HG03469 (cell line): Measurements from ENCODE around the gene SCGB1A1.
"Not testable (repeated sequence)": the region's sequence is repeated elsewhere in the genome, so short reads cannot be mapped to it uniquely, and the experiment has no call there.

Source experiments
- ATAC-seq: cut with Tn5 transposase; IDR thresholded peaks from one replicate; pipeline ENCODE4 v1.9.1; 2021; ENCODE audit warnings: mild to moderate bottlenecking, moderate library complexity, moderate number of reproducible peaks; ENCODE audit not compliant: unreplicated experiment

Gene SCGB1A1, protein sequence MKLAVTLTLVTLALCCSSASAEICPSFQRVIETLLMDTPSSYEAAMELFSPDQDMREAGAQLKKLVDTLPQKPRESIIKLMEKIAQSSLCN

DNA sequence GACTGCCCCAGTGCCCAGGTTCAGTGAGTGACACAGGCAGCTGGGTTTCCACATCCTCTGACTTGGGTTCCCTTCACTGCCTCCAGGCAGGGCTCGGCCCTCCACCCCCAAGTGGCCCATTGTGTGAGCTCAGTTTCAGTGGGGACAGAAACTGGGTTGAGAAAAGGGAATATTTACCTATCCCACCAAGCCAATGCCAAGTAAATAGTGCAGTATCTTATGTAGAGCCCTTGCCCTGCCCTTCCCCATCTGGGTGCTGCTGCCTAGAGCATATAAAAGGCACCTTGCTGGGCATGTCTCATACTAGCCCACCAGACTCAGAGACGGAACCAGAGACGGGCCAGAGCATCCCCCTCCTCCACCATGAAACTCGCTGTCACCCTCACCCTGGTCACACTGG lies at the start of gene SCGB1A1:
SCGB1A1 (plus strand) TSS at position 301 of the 400 bp plus-strand sequence; CDS start at position 364, 63 bp downstream.
- ATAC-seq: no peak

DNA sequence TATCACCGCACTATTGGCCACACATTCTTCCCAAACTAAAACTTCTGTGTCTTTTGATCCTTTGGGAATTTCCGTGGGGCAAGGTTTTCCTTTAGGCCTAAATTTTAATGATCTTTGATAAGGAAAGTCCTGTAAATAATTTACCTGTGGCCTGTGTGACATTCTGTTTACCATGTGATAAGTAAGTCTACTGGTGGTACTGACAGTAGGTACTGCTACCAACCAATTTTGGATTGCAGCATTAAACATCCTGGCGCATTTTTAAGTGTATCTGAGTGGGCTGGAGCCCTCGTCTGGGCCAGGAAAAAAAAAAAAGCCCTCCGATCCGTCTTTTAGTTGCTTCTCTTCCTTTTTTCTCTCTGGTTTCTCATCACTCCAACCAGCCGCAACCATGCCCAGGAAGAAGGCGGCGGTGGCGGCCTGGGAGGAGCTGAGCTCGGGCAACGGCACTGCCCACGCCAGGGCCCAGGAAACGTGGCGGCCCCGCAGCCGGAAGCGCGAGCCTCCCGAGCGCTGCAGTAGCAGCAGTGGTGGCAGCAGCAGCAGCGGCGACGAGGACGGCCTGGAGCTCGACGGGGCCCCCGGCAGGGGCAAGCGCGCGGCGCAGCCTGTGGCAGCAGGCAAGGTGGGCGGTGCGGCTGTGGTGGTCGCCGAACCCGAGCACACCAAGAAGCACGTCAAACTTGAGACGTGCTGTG lies 47.9 kb upstream of the SCGB1A1 start:
- no peak for ATAC-seq

DNA sequence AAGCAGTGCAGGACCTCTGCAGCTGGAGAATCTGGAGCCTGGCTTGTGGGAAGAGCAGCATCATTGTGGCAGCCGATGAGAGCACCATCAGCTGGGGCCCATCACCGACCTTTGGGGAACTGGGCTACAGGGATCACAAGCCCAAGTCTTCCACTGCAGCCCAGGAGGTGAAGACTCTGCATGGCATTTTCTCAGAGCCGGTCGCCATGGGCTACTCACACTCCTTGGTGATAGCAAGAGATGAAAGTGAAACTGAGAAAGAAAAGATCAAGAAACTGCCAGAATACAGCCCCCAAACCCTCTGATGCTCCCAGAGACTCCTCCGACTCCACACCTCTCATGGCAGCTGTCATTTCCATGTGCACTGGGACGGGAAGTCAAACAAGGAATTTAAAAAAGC lies 46.0 kb upstream of the SCGB1A1 start:
- ATAC-seq: no peak

DNA sequence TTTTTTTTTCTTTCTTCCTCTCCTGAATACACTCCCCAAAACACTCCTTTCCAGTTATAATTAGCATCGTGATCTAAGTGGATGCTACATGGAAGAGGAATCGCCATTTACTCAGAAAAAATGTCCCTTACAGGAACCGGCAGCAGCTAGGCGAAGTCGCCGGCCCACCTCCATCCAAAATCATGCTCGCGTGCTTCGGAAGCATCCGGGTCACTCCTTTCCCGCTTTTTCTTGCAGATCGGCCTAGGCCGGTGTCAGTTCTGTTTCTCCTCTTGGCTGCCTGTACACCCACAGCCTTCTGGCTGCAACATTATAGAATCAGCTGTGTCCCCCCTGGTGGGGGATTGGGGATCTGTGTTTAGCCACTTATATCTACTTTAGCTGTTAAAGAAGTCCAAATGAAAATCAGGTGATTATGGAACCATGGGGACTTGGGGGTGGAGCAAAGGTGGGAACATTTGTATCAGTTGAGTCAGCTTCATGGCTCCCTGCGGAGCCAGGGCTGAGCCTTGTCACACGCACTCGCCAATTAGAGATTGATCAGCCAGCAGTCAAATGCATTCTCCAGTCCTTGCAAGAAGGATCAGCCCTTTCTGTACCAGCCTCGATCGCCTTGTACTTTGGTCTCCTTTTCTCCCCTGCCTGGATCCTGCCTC lies 45.2 kb upstream of the SCGB1A1 start:
- ATAC-seq: no peak

DNA sequence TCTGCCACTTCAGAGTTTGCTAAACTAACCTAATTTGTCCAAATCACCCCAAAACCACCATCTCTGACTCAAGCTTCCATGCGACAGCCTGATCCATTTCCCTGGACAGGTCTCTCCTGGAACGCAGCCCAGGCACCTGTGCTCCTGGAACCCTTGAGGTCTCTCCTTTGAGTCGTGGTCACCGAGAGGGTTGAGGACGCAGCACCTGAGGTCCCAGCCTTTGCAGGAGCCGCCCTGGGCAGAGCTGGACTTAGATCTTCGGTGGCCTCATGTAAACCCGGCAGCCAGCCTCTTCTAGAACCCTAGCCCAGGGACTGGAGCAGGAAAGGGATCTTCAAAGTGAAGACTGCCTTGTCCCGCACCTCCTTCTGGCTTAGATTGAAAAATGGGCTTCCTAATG lies 44.0 kb upstream of the SCGB1A1 start:
- ATAC-seq: no peak

DNA sequence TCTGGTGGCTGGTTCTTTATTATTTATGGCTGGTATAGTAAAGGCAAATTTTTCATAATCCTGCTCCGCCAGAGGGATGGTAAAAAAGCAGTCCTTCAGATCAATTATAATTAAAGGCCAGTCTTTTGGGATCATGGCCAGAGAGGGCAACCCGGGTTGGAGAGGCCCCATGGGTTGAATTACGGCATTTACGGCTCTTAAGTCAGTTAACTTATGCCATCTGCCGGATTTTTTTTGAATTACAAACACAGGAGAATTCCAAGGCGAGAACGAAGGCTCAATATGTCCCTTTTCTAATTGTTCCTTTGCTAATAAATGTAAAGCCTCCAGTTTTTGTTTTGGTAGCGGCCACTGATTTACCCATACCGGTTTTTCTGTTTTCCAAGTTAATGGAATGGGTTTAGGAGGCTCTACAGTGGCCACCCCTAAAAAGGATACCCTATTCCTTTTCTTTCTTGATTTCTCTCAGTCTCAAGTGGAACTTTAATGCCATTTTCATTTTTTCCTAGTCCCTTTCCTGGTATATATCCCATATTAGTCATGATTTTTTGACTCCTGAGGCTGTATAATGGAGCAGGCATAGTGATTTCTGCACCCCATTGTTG lies 40.3 kb upstream of the SCGB1A1 start:
- ATAC-seq: not testable (repeated sequence)

DNA sequence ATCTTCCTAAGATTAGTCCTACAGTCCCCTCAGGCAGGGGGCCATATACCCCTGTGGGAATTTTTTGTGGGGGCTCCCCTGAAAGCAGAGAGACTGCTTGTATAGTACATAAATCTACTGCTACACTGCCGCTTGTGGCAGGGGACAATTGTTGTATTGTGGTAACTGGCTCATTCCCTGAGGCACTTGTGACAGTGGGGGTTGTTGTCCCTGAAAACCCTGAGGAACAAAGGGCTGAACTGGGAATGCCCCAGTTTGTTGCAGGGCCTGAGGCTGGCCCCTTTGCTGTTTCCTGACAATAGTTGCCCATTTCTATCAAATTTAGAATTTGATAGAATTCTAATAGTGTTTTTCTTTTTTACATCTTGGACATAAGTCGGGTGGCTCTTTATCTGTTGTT lies 39.2 kb upstream of the SCGB1A1 start:
- not testable (repeated sequence) for ATAC-seq

DNA sequence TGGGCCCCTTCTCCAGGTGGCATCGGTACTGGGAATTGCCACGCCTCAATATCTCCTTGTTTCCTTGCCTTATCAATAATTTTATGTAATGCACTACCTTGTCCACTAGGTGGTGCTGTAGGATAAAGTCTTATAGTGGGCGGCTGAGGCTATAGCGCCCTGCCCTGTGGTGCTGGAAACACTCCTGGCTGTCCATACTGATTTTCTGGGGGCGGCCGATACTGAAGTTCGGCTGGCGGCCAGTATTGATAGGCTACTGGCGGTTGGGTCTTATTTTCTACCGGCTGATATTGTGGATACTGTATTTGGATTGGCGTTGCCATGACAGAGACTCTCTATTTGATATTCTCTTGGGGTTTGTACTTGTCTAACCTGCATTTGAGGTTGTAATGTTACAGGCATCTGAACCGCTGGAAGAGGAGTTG lies 38.0 kb upstream of the SCGB1A1 start:
- ATAC-seq: not testable (repeated sequence)

DNA sequence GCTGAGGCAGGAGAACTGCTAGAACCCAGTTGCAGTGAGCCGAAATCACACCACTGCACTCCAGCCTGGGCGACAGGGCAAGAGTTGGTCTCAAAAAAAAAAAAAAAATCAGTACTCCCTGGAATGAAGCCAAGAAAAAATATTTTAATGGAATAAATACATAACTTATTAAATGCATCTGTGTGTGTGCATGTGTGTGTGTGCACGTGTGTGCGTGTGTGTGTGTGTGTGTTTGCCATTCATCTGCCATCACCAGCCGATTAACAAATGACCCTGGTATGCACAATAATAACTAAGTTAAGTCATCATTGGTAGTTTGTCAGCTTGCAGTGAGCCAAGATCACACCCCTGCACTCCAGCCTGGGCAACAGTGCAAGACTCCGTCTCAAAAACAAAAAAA lies 35.0 kb upstream of the SCGB1A1 start:
- no peak for ATAC-seq

DNA sequence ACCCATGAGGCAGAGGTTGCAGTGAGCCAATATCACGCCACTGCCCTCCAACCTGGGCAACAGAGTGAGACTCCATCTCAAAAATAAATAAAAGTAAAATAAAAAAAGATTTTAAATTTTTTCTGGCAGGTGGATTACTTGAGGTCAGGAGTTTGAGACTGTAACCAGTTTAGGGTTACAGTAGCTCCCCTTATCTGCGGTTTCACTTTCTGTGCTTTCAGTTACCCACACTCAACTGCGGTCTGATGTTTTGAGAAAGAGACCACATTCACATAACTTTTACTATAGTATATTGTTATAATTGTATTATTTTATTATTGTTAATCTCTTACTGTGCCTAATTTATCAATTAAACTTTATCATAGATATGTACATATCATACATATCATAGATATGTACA lies 32.8 kb upstream of the SCGB1A1 start:
- ATAC-seq: not testable (repeated sequence)

DNA sequence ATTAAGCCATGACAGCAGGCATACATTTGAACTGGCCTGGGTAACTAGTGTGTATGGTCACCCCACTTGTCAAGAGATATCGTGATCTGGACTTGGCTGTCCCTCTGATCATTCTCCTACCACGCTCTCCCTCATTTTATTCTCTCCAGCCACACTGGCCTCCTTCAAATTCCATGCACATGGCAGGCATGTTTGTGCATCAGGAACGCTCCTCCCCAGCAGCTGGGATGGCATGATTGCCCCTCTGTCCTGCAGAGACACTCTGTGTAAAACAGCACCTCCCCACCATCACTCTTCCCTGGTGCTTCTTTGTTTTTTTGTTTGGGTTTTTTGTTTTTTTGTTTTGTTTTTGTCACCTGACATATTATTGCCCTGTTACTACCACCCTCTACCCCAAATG lies 31.5 kb upstream of the SCGB1A1 start:
- ATAC-seq: no peak

DNA sequence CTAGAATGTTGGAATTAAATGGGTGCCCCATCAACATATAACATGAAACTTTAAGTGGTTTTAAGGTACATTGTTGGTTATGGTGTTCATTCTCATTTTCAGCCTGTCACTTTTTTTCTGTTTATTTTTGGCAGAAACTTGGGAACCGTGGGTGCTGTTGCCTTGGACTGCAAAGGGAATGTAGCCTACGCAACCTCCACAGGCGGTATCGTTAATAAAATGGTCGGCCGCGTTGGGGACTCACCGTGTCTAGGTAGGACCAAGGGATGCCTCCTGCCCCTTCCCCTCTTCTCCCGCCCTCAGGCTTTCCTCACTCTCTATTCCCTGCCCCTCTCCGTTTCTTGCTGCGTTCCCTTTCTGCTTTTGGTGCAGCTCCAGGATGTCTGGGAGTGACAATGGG lies 29.8 kb upstream of the SCGB1A1 start:
- no peak for ATAC-seq

DNA sequence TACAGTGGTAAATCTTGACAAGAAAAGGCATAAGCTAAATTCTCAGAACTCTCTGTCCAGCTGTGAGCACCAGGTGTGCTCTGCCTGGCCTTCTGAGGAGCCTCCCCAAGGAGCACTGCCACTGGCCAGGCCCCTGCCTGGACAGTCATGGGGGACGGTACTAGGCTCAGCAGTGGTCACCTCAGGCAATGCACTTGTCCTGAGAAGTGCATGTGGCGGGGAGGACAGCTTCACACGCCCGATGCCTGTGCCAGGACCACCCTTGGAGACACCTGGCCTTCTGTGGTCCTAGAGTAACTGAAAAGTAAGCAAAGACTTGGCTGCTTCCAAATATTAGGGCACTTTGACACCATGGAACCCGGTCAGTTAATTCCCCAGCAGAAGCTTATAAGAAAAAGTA lies 28.6 kb upstream of the SCGB1A1 start:
- ATAC-seq: no peak

DNA sequence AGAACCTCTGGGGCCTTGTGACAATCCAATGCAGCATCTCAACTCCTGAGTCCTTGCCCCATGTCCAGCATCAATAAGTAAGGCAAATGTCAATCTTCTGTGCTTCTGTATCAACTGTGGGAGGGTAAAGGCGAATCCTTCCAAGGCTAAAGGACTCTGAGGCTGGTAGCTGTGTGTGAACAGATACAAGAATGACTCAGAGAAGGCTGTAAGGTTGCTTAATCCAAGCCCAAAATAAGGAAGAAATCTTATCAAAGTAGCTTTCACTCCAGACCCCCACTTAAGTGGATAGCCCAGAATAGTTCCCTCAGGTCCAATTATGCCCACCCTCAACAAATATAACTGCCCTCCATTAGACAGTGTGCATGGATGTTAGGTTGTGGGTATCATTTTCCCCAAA lies 28.1 kb upstream of the SCGB1A1 start:
- no peak for ATAC-seq

DNA sequence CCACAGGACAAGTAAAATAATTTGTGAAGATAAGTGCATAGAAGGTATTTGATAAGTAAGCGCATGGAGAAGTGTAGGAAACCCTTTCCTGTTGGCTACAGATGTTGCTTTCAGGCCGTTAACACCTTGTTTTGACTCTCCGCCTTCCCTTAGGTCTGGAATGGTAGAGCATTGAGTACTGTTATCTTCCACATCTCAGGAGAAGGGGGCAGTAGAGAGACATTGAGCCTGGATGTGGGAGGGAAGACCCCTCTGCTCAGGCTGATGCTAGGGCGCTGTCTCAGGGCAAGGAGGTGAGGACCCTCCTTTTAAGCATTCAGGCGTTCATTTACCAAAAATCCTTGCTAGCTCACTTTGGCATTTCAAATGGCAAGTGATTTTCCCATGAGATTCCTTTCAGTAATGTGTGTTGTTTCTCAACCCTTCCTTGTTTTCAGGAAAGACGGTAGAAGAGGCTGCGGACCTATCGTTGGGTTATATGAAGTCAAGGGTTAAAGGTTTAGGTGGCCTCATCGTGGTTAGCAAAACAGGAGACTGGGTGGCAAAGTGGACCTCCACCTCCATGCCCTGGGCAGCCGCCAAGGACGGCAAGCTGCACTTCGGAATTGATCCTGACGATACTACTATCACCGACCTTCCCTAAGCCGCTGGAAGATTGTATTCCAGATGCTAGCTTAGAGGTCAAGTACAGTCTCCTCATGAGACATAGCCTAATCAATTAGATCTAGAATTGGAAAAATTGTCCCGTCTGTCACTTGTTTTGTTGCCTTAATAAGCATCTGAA lies 27.0 kb upstream of the SCGB1A1 start:
- ATAC-seq: no peak

DNA sequence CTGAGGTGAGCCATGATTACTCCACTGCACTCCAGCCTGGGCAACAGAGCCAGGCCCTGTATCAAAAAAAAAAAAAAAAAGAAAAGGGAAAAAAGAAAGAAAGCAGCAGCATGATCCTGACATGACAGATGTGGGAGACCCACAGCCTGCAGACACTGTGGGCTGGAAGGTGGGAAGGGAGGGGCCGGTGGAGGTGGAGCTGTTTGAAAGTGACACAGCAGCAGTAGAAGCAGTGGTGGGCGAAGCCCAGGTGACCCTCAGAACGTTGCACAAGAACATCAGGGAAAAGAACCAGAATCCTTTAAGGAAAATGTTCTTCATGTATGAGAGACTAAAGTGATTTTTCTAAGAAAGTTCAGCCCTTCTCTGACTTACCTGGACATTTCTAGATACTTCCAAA lies 26.3 kb upstream of the SCGB1A1 start:
- ATAC-seq: no peak

DNA sequence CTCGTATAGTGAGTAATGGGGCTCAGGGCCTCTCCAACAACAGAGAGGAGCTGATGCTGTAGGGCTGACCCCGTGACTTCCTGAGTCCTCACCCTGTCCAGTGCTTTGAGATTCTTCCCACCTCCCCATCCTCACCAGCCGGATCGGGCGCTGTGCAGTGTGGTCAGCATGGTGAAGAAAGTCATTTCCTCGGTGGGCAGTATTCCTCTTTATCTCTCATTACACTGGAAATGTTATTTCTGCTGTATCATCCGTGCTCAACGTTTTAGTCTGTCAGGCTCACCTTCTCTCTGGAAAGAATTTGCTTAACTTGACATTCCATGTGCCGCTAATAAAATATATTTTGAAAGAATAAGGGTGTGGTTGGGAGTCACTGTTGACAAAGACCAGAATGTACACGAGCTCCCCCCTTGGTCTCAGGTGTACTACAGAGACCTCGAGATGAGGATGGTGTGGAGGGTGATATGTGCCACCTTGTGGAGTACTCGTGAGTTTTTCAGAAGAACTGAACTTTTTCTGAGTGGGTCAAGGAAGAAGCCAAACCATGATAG lies 25.7 kb upstream of the SCGB1A1 start:
- no peak for ATAC-seq

DNA sequence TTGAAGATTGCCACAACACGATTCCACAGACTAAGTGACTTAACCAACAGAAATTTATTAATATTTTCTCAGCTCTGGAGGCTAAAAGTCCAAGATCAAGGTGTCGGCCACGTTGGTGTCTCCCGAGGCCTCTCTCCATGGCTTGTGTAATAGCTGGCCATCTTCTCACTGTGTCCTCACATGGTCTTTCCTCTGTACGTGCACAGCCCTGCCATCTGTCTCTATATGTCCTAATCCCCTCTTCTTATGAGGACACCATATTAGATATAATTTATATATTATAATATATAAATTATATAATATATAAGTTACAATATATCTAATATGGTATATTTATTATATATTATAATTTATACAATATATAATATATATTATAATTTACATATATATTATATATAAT lies 25.1 kb upstream of the SCGB1A1 start:
- ATAC-seq: no peak

DNA sequence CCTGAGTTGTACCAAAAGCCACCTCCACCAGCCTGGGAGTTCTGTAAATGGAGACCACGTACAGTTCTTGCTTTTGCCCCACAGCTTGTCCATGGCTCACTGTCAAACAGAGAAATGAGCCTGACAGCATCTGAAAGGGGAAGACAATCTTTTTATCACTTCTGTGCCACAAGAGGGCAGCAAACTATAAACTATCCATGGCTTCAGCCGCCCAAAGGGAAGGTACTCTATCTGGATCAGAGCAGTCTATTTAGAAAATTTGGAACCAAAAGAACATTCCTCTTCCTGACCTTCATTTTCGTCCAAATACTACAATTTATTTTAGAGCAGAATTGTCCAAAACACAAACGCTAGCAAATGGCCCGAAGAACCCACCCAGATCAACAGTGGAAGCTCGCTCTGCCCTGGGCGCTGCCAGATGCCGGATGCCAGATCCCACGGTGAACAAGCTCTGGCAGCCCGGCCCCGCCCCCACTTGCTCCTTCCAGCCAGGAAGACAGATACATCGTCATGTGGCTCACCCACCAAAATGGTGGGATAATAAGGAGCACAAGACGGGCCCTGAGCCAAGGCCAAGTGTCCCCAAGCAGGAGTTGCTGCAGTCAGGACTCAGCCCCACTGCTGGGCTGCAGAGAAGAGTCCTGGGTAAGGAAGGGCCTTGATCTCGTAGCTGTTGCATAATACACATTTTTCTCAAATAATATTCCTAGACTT lies 23.9 kb upstream of the SCGB1A1 start:
- ATAC-seq: no peak

DNA sequence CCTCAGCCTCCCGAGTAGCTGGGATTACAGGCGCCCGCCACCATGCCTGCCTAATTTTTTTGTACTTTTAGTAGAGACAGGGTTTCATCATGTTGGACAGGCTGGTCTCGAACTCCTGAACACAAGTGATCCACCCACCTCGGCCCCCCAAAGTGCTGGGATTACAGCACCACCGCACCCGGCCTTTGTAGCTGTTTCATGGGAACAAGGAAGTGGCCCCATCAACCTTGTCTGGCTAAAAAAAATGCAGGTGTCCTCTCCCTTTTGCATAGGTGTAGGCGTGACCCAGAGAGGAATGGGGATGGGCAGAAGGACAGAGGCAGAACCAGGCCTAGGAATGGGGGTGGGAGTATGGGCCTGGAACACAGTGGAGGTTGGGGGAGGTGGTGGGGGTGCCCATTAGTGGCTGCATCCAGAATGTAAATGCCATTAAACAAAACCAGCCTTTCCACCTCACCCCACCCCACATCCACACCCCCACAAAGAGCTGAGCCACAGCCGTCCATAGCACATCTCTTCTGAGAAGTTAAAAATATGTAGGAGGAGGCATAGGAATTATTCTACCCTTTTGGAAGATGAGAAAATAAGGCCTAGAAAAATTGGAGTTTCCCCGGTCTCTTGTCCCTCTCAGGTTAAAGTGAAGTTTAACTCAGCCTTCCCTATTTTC lies 22.8 kb upstream of the SCGB1A1 start:
- ATAC-seq: no peak
